RWPE2 (cell line): ENCODE data around the gene CCDC167.

ENCODE experiments used
- ATAC-seq: fragments of 200-7000 bp; cut with Tn5 transposase; 3 replicates; pipeline ENCODE4 v1.9.1; 2021; ENCODE audit warnings: low read depth
- DNase-seq: peaks from one replicate; pipeline ENCODE4 v3.0.0-alpha.2; 2020; ENCODE audit warnings: low spot score
- H3K27ac ChIP-seq: fragments of 450-650 bp; 2 replicates; pipeline ENCODE4 v1.5.1; 2017; ENCODE audit warnings: mild to moderate bottlenecking; ENCODE audit not compliant: poor library complexity, severe bottlenecking
- H3K27me3 ChIP-seq: fragments of 250-450 bp; sonication (Bioruptor Pico); 2 replicates; pipeline ENCODE4 v1.5.1; 2021; ENCODE audit warnings: mild to moderate bottlenecking, moderate library complexity; ENCODE audit not compliant: insufficient read depth, poor library complexity, severe bottlenecking
- H3K36me3 ChIP-seq: fragments of 250-450 bp; sonication (Bioruptor Pico); 2 replicates; pipeline ENCODE4 v1.5.1; 2020; ENCODE audit warnings: low read depth, mild to moderate bottlenecking, moderate library complexity
- H3K4me1 ChIP-seq: fragments of 250-450 bp; sonication (Bioruptor Pico); 2 replicates; pipeline ENCODE4 v1.5.1; 2021; ENCODE audit warnings: mild to moderate bottlenecking, moderate library complexity; ENCODE audit not compliant: insufficient read depth, poor library complexity, severe bottlenecking
- H3K4me3 ChIP-seq: fragments of 250-450 bp; sonication (Bioruptor Pico); 2 replicates; pipeline ENCODE4 v1.5.1; 2021; ENCODE audit warnings: mild to moderate bottlenecking, moderate library complexity; ENCODE audit not compliant: severe bottlenecking
- H3K9me3 ChIP-seq: fragments of 250-450 bp; sonication (Bioruptor Pico); 2 replicates; pipeline ENCODE4 v1.5.1; 2021; ENCODE audit warnings: mild to moderate bottlenecking, moderate library complexity; ENCODE audit not compliant: severe bottlenecking
- CTCF ChIP-seq: fragments of 450-650 bp; IDR thresholded peaks from one replicate; pipeline ENCODE4 v1.5.1; 2017; ENCODE audit warnings: mild to moderate bottlenecking, moderate library complexity; ENCODE audit not compliant: poor library complexity, severe bottlenecking

Gene CCDC167

GRCh38 chr6:37515712-37516075, 16.0 kb upstream of the CCDC167 start:
- no peak for TF ChIP-seq CTCF
- Histone ChIP-seq H3K4me3 (no peak overlapping the region), H3K27ac (no peak overlapping the region), H3K36me3 (no peaks in the 10 kb centered on the region), H3K9me3 (no peaks in the 10 kb centered on the region), H3K27me3 (no peaks in the 10 kb centered on the region), H3K4me1 (peaks cover 7% of the 10 kb centered on the region)
- DNase-seq, result no peak
- no peak for ATAC-seq

GRCh38 chr6:37514837-37515236, 15.1 kb upstream of the CCDC167 start:
- DNase-seq, result no peak
- no peak overlapping the region for H3K27ac ChIP-seq
- H3K36me3 ChIP-seq, result no peaks in the 10 kb centered on the region
- no peak for ATAC-seq
- no peaks in the 10 kb centered on the region for H3K27me3 ChIP-seq
- H3K4me1 ChIP-seq, result peaks cover 7% of the 10 kb centered on the region
- no peaks in the 10 kb centered on the region for H3K9me3 ChIP-seq
- no peak overlapping the region for H3K4me3 ChIP-seq
- no peak for TF ChIP-seq CTCF

- H3K27ac ChIP-seq, result no peak overlapping the region
- peak; percentile 85 for ATAC-seq
- H3K4me1 ChIP-seq, result peaks cover 7% of the 10 kb centered on the region
Observed at GRCh38 chr6:37514321-37514771, 14.7 kb upstream of the CCDC167 start.

GRCh38 chr6:37513576-37513975, 13.9 kb upstream of the CCDC167 start:
- DNase-seq (no peak), ATAC-seq (no peak)
- no peak overlapping the region for H3K27ac ChIP-seq
- H3K9me3 ChIP-seq, result no peaks in the 10 kb centered on the region
- no peak overlapping the region for H3K4me3 ChIP-seq
- peaks cover 7% of the 10 kb centered on the region for H3K4me1 ChIP-seq
- H3K27me3 ChIP-seq, result no peaks in the 10 kb centered on the region
- no peak for TF ChIP-seq CTCF
- no peaks in the 10 kb centered on the region for H3K36me3 ChIP-seq

More at GRCh38 chr6:37514321-37514771, 14.7 kb upstream of the CCDC167 start:
- no peaks in the 10 kb centered on the region for H3K36me3 ChIP-seq
- no peaks in the 10 kb centered on the region for H3K9me3 ChIP-seq
- no peak overlapping the region for H3K4me3 ChIP-seq
- no peak for DNase-seq
- H3K27me3 ChIP-seq, result no peaks in the 10 kb centered on the region
- TF ChIP-seq CTCF, result no peak

- Histone ChIP-seq H3K4me3 (no peak overlapping the region), H3K27me3 (no peaks in the 10 kb centered on the region), H3K36me3 (no peaks in the 10 kb centered on the region), H3K9me3 (no peaks in the 10 kb centered on the region), H3K27ac (no peak overlapping the region), H3K4me1 (peaks cover 7% of the 10 kb centered on the region)
- TF ChIP-seq CTCF, result no peak
- DNase-seq (no peak), ATAC-seq (no peak)
Observed at GRCh38 chr6:37513155-37513554, 13.5 kb upstream of the CCDC167 start.
